Stimulated activated CD4-positive, alpha-beta T cell treated with anti-CD3 and anti-CD28 coated beads, Interleukin-4, amount 100 ng/mL, for 48 hours (primary cell): ENCODE data around the gene PREX1.

Experiments used
- DNase-seq, 2 donors: peaks; one replicate each; pipeline ENCODE4 v3.0.0-alpha.2; 2020; ENCODE audit warnings: low read depth in 2 of 2

The PREX1 gene

DNA sequence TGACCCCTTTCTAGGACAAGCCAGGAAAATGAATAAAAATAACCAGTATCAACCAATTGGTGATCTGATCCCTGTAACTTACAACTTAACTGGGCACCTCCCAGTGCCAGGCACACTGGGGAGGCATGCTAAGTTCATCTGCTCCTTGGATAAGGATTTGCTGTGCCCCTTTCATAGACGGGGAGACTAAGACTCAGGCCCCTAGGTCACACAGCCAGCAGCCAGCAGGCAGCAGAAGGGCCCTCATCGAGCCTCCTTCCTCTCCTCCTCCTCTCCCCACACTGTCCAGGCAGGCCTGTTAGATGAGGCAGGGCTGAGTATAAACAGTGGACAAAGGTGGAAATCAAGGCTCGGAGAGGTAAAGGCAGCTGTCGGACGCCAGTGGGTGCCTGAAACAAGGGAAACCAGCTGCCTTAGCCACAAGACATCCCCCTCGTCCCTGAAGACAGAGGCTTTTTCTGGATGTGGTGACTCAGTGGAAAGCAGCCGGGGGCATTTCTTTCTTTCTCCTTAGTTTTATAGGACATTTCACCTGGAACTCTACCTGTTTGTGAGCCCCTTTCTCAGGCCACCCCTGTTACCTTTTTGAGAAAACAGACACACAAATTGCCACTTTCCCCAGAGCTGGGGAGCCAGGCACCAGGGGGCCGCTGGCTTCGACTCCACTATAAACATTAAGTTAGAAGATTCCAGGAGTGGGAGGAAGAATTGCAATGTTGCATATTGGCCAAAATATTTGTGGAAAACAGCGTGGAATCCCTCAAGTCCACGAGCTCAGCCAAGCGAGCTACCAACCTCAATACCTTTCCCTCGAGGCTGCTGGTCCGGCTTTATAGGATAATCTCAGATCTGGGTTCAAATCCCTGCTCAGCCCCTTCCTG lies 166.0 kb downstream of the PREX1 start:
- no peak for DNase-seq

- DNase-seq: no peak
Observed at GRCh38 chr20:48660788-48661187, 167.0 kb downstream of the PREX1 start.

DNA sequence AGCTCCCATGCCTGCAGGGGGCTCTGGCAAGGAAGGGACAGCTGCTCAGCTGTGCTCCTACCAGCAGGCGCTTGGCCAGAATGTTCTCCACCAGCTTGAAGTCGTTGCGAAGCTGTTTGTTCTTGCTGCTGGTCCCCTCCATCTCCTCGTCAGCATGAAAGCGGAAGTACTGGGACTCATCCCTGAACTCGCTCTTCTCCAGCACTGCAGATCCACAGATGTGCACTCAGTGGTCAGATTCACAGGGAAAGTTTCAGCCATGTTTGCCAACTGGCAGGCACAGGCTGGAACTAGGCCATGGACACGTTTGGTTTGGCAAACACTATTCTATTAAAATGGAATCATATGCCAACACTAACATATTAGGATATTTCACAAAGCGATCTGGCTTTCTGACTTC lies 167.9 kb downstream of the PREX1 start:
- no peak for DNase-seq

DNA sequence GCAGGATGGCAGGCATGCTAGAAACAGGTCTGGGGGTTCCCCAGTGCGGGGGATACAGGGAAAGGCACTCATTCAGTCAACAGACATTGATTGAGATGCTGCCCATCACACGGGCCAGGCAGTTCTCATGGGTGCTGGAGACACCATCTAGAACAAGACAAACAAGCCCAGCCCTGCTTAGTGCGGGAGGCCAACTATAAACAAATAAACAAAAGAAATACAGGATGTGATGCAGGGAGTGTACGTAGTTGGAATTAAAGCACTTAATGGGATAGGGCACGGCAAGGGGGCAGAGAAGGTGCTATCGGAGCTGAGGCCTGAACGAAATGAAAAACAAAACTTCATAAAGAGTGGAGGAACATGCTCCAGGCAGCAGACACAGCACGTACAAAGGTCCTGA lies 169.3 kb downstream of the PREX1 start:
- DNase-seq: no peak

GRCh38 chr20:48658198-48658476 lies 169.7 kb downstream of the PREX1 start:
- DNase-seq: no peak

GRCh38 chr20:48657426-48658197 lies 170.2 kb downstream of the PREX1 start:
- peak; percentile 38 to 39 for DNase-seq

DNA sequence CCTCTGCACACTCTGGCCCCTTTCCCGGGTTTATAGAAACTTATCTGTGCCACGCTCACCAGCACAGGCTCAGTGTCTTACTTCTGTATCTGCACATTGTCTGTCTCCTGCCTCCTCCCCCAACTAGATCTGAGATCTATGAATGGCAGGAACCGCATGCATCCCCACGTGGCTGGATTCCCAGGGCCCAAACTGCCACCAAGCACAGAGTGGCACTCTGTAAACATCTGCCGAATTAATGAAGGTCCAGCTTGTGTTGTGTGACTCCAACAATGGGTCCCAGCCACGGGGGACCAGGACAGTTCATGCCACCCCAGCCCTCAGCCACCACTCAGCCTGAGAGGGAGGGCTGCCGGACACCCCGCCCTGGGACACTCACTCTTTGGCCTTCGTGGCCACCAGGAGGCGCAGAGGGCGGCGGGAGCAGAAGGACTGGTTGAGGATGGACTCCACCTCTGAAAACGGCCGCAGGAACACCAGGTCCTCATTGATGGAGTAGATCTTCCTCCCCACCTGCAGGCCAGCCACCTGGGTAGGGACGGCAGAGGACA lies 171.1 kb downstream of the PREX1 start:
- no peak for DNase-seq

GRCh38 chr20:48656137-48656536 lies 171.7 kb downstream of the PREX1 start:
- DNase-seq: no peak

DNA sequence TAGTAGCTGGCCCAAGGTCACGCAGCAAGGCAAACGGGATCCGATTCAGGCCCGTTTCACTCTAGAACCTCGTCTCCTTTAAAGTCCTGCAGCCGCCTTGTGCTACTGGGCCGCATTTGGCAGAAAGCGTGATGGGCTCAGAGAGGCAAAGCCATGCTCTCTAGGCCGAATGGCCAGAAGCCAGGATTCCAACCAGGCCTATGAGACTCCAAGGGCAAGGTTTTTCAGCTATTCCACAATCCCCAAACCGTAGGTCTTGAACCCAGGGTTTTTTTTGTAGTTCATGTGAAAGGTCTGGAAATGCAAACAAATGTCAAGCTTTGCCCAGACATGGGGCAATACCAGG lies 174.1 kb downstream of the PREX1 start:
- no peak for DNase-seq

DNA sequence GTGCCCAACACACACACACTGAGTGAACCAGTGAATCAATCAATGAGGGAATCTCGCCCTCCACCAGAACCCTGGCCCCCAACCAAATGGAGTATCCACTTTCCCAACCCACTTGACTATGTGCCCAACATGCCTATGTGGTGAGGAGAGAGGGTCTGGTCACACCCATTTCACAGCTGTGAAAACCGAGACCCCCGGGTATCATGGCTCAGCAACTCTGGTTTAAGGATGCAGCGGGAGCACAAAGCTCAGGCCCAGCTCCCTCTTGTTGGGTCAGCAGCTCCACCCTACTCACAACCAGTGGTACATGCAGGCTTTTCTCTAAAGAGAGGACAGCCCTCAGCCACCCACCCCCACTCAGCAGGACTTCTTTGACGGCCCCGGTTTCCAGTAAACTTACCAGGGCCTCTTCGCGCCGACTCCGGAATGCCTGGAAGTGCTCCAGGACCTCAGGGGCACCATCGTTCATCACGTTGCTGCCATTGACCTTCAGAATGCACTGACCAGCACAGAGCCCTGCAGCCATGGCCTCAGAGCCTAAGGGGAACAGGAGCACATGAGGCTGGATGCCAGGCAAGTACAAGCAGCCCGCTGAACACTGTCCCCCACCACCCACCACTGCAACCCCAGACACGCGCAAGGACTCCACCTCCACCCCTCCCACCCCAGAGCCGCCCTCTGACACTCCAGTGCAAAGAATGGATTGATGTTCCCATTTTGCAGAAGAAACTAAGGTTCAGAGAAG lies 174.7 kb downstream of the PREX1 start:
- DNase-seq: no peak

- DNase-seq: no peak
Observed at GRCh38 chr20:48651960-48652359, 175.8 kb downstream of the PREX1 start.

DNA sequence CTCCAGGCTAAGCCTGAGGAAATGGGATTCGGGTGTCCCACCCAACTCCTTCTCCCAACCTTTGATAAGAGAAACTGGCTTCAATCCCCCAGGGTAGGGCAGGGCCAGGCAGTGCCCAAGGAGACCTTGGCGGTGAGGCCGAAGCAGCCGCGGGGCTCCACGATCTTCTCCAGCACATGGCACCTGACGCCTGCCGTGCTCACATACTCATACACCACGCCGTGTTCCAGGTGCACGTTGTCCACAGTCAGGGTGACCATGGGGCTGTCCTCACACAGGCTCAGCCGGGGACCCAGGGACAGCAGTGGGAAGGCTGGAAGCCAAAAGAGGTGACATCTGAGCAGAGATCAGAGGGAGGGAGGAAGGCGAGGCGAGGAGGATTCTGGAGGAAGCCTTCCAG lies 176.5 kb downstream of the PREX1 start:
- no peak for DNase-seq

GRCh38 chr20:48649868-48650267 lies 177.9 kb downstream of the PREX1 start:
- DNase-seq: no peak

DNA sequence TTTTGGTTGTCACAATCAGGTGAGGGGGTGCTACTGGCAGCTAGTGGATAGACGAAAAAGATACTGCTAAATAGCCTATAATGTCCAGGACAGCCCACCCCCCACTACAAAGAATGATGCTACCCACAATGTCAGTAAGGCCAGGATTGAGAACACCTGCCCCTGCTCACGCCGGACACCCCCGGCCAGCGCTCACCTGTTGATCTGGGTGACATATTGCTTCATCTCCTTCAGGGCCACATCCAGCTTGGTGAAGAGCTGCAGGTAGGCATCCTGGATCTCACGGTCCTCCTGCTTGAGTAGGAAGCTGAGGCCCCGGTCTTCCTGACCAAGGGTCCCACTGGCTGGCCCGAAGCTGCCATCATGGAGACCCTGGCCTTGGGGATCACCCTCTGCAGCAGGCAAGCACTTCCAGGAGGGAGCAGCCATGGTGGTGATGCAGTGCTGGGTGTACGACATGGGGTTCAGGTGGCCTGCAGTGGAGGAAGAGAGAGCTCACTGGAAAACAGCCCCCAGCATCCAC lies 178.6 kb downstream of the PREX1 start:
- DNase-seq: no peak

- DNase-seq: no peak
Observed at GRCh38 chr20:48648482-48649051, 179.2 kb downstream of the PREX1 start.

DNA sequence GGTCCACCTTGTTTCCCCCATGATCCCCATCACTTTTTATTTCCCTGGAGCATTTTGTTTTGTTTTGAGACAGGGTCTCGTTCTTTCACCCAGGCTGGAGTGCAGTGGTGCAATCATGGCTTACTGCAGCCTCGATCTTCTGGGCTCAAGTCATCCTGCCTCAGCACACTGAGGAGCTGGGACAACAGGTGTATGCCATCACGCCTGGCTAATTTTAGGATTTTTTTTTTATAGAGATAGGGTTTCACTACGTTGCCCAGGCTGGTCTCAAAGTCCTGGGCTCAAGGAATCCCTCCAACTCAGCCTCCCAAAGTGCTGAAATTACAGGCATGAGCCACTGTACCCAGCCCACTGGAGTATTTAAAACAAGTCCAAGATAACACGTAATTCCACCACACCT lies 179.9 kb downstream of the PREX1 start:
- DNase-seq: no peak

- DNase-seq: no peak
Observed at GRCh38 chr20:48645666-48646065, 182.1 kb downstream of the PREX1 start.

GRCh38 chr20:48644286-48644828 lies 183.4 kb downstream of the PREX1 start:
- DNase-seq: no peak

- no peak for DNase-seq
Observed at GRCh38 chr20:48642105-48642880, 185.5 kb downstream of the PREX1 start.

DNA sequence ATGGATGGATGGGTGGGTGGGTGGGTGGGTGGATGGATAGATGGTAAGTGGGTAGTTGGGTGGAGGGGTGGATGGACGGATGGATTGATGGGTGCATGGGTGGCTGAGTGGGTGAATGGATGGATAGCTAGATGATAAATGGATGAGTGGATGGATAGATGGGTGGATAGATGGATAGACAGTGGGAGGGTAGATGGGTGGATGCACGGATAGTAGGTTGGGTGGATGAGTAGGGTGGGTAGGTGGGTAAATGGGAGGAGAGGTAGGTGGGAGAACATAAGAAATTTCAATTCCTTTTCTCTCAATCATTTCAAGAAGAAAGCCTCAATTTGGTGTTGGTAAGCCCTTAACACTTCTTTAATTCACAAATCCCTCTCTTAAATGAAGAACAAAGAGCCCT lies 186.9 kb downstream of the PREX1 start:
- no peak for DNase-seq

- no peak for DNase-seq
Observed at GRCh38 chr20:48639899-48640298, 187.9 kb downstream of the PREX1 start.
